Lung (tissue), 12 donors: ENCODE results near the gene PRR16. TPM values are rescaled to one million over a fixed set of nuclear protein-coding genes. Genes with fewer than 3 reads are reported as not detected.

Experiments used
- ATAC-seq: fragments of 200-7000 bp; cut with Tn5 transposase; one replicate; pipeline ENCODE4 v1.9.1; 2020; ENCODE audit warnings: moderate number of reproducible peaks; ENCODE audit not compliant: insufficient read depth, low FRiP score
- DNase-seq, 3 donors: peaks; one replicate each; pipeline ENCODE4 v3.0.0-alpha.2; 2013 to 2017
- H3K27ac ChIP-seq, 2 donors: one replicate each; pipeline ENCODE4 v1.5.1; 2013; ENCODE audit warnings: mild to moderate bottlenecking in 2 of 2, moderate library complexity in 2 of 2, control low read depth in 1 of 2, inconsistent platforms in 1 of 2, low read depth in 1 of 2, low read length in 1 of 2
- H3K27me3 ChIP-seq, 3 donors: one replicate each; pipeline ENCODE4 v1.5.1; 2013; ENCODE audit warnings: low read length in 2 of 3; ENCODE audit not compliant: control insufficient read depth in 3 of 3, insufficient read depth in 3 of 3
- H3K36me3 ChIP-seq, 4 donors: one replicate each; pipeline ENCODE4 v1.5.1; 2013; ENCODE audit warnings: low read length in 4 of 4, mild to moderate bottlenecking in 1 of 4, moderate library complexity in 1 of 4; ENCODE audit not compliant: control insufficient read depth in 4 of 4, insufficient read depth in 4 of 4
- H3K4me1 ChIP-seq, 5 donors: one replicate each; pipeline ENCODE4 v1.5.1; 2013; ENCODE audit warnings: low read length in 5 of 5, mild to moderate bottlenecking in 2 of 5, moderate library complexity in 1 of 5; ENCODE audit not compliant: control insufficient read depth in 5 of 5, insufficient read depth in 5 of 5
- H3K4me3 ChIP-seq: one replicate; pipeline ENCODE4 v1.5.1; 2013; ENCODE audit warnings: mild to moderate bottlenecking, control low read depth, moderate library complexity
- H3K9ac ChIP-seq, 2 donors: one replicate each; pipeline ENCODE4 v1.5.1; 2013; ENCODE audit warnings: low read length in 2 of 2, control low read depth in 1 of 2; ENCODE audit not compliant: insufficient read depth in 1 of 2
- H3K9me3 ChIP-seq, 4 donors: one replicate each; pipeline ENCODE4 v1.5.1; 2013; ENCODE audit warnings: low read length in 3 of 4, mild to moderate bottlenecking in 1 of 4, moderate library complexity in 1 of 4; ENCODE audit not compliant: control insufficient read depth in 4 of 4, insufficient read depth in 3 of 4
- CTCF ChIP-seq: IDR thresholded peaks from 2 replicates; pipeline ENCODE4 v1.5.1; 2012; ENCODE audit warnings: mild to moderate bottlenecking; ENCODE audit errors: control extremely low read depth, extremely low read depth
- WGBS, 2 donors: extraction: QIAGEN DNeasy Blood & Tissue Kit; methylation state at CpG; one replicate each; pipeline ENCODE4 v1.1.7; 2013; 5-methylcytosine and 5-hydroxymethylcytosine counted together
- polyA plus RNA-seq, 2 donors: library from polyadenylated mRNA; stranded (reverse); fragments of 200-250 nt; gene quantifications; one replicate each; pipeline ENCODE4 v1.2.1, GENCODE V29; 2013
- total RNA-seq, 2 donors: library from RNA; depleted of rRNA in 1 of 2; stranded (reverse); fragments of >200 nt in 1 of 2; gene quantifications; one replicate each; pipeline ENCODE4 v1.2.1, GENCODE V29; 2014 to 2021
- donor health status: control.
- donor health status: control.
- donor health status: Bipolar disorder and iron deficiency.
- donor health status: healthy.
- donor health status: DM: yes; HTN: yes; CAD: no.

The PRR16 gene
- total and polyA plus RNA-seq, 4 donors, result 1.1 to 6.6 (median 5.9) TPM

- H3K9ac ChIP-seq, result no peak overlapping the region
- ATAC-seq (no peak), DNase-seq (no peak)
- no peaks in the 10 kb centered on the region for H3K36me3 ChIP-seq
- peaks cover 0 to 20% (median 8%) of the 10 kb centered on the region in 5 donors for H3K4me1 ChIP-seq
- H3K27ac ChIP-seq, result no peak overlapping the region
- H3K9me3 ChIP-seq, result peaks cover 0 to 4% (median 0%) of the 10 kb centered on the region in 4 donors
- 74 to 83% methylated on average over 1 of the region's 1 CpG for WGBS, 2 donors
- H3K4me3 ChIP-seq, result no peak overlapping the region
- H3K27me3 ChIP-seq, result peaks cover 0 to 2% (median 0%) of the 10 kb centered on the region in 3 donors
- TF ChIP-seq CTCF, result no peak
These were observed 11.6 kb upstream of the PRR16 start for GRCh38 chr5:120452471-120452870.

- H3K9ac ChIP-seq, result no peak overlapping the region
- DNase-seq, result peak; percentile 27 to 83 (median 83)
- H3K27ac ChIP-seq, result peak overlapping the region in 1 of 2 donors; percentile 55
These were observed 9.9 kb upstream of the PRR16 start for GRCh38 chr5:120454094-120454798.

GRCh38 chr5:120456006-120456405, 8.1 kb upstream of the PRR16 start:
- peaks cover 0 to 2% (median 0%) of the 10 kb centered on the region in 3 donors for H3K27me3 ChIP-seq
- no peak for TF ChIP-seq CTCF
- no peak overlapping the region for H3K9ac ChIP-seq
- 33 to 55% methylated on average over 3 of the region's 3 CpGs for WGBS, 2 donors
- H3K27ac ChIP-seq, result no peak overlapping the region
- H3K4me3 ChIP-seq, result no peak overlapping the region
- DNase-seq (peak in 2 of 3 donors; percentile 56 to 64), ATAC-seq (no peak)
- H3K36me3 ChIP-seq, result no peaks in the 10 kb centered on the region
- H3K4me1 ChIP-seq, result peaks cover 0 to 20% (median 8%) of the 10 kb centered on the region in 5 donors
- peaks cover 0 to 4% (median 0%) of the 10 kb centered on the region in 4 donors for H3K9me3 ChIP-seq

More at GRCh38 chr5:120454094-120454798, 9.9 kb upstream of the PRR16 start:
- no peak for TF ChIP-seq CTCF
- WGBS, 2 donors, result 41 to 78% methylated on average over 1 of the region's 1 CpG
- no peak for ATAC-seq
- Histone ChIP-seq H3K27me3 (peaks cover 0 to 2% (median 0%) of the 10 kb centered on the region in 3 donors), H3K36me3 (no peaks in the 10 kb centered on the region), H3K4me1 (peaks cover 0 to 20% (median 8%) of the 10 kb centered on the region in 5 donors), H3K4me3 (no peak overlapping the region), H3K9me3 (peaks cover 0 to 4% (median 0%) of the 10 kb centered on the region in 4 donors)
